ENCODE data around the gene MCUR1. TPM values are rescaled to one million over a fixed set of nuclear protein-coding genes. Genes with fewer than 3 reads are reported as not detected.

MCUR1 gene
- total RNA-seq, 1 donor from 2014 or later: 20.6 TPM

GRCh38 chr6:13741365-13741764 lies 73.0 kb downstream of the MCUR1 start:
- no peak overlapping the region for H3K4me3 Mint-ChIP-seq (ENCODE audit: low read depth)
- no peaks in the 10 kb centered on the region for H3K4me1 Mint-ChIP-seq (ENCODE audit: low read depth)
- H3K9me3 Mint-ChIP-seq (ENCODE audit: low read depth): no peaks in the 10 kb centered on the region
- no peaks in the 10 kb centered on the region for H3K36me3 Mint-ChIP-seq (ENCODE audit: insufficient read depth)
- no peaks in the 10 kb centered on the region for H3K27me3 Mint-ChIP-seq
- DNase-seq (ENCODE audit: low spot score, unreplicated experiment): no peak
- no peak overlapping the region for H3K27ac Mint-ChIP-seq
- TF ChIP-seq CTCF (IDR thresholded peaks at IDR 0.05; ENCODE audit: unreplicated experiment): no peak

Other genes with a start within 250 kb of the MCUR1 start
- 18.2 and 18.8 TPM in 2 replicates for gene SIRT5, start 240.0 kb downstream of the MCUR1 start, total RNA-seq
- 40.5 and 44.6 TPM in 2 replicates for gene NOL7, start 199.2 kb downstream of the MCUR1 start, total RNA-seq
- 58.4 and 59.7 TPM in 2 replicates for gene RANBP9, start 102.7 kb downstream of the MCUR1 start, total RNA-seq
- 1.9 and 2.5 TPM in 2 replicates for gene RNF182, start 110.4 kb upstream of the MCUR1 start, total RNA-seq